BJ (cell line): ENCODE results near the gene FAM114A1. TPM values are rescaled to one million over a fixed set of nuclear protein-coding genes. Genes with fewer than 3 reads are reported as not detected.

ENCODE experiments used
- CTCF ChIA-PET: fragments of 350-600 bp; formaldehyde crosslinking; extraction: SDS; loops from one replicate; lab custom pipeline; 2021; ENCODE audit warnings: antibody characterized with exemption, inconsistent platforms; lab: Yijun Ruan, JAX
- POLR2A ChIA-PET: fragments of 300-600 bp; sonication (Branson Sonifier 250); formaldehyde crosslinking; extraction: SDS; loops from one replicate; lab custom pipeline; 2021; ENCODE audit warnings: antibody characterized with exemption; lab: Charles Lee
- DNase-seq: peaks from one replicate; pipeline ENCODE4 v3.0.0-alpha.2; 2011; ENCODE audit warnings: low read depth
- H3K27me3 ChIP-seq: 2 replicates; pipeline ENCODE4 v1.6.0; 2011; ENCODE audit warnings: low read length; ENCODE audit not compliant: control insufficient read depth, insufficient read depth
- H3K36me3 ChIP-seq: 2 replicates; pipeline ENCODE4 v1.5.1; 2011; ENCODE audit warnings: low read length; ENCODE audit not compliant: control insufficient read depth, insufficient read depth
- H3K4me3 ChIP-seq: 2 replicates; pipeline ENCODE4 v1.5.1; 2011; ENCODE audit warnings: low read depth, mild to moderate bottlenecking, control low read depth, low read length
- CTCF ChIP-seq: IDR thresholded peaks from 2 replicates; pipeline ENCODE4 v1.5.1; 2011; ENCODE audit warnings: low read depth, mild to moderate bottlenecking, control low read depth, inconsistent platforms, low read length, moderate library complexity; ENCODE audit not compliant: insufficient read depth
- polyA plus RNA-seq: library from polyadenylated mRNA; depleted of rRNA; stranded (reverse); fragments of >200 nt; gene quantifications from 2 replicates; pipeline ENCODE4 v1.2.3, GENCODE V29; 2011

The FAM114A1 gene
- polyA plus RNA-seq, 1 experiment, result 184 TPM

DNA sequence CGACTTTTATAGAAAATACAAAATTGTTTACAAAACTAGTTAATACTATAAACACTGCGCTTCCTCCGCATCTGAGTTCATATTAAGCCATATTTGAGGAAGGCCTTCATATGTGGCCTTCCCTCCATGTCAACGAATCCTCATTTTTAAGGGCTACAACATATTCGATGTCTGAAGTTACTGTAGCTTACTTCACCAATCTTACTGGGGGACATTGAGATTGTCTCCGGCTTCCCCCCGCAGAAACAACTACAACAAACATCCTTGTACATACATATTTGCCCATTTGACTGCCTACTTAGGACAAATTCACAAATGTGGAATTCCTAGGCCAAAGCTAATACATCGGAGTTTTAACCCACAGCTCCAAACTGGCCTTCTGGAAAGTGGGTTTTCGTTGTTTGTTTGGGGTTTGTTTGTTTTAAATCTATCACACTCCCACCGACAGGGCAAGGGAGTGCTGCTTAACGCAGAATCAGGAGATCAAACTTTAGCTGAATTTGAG, 581 bp upstream of the FAM114A1 start:
- no peak for DNase-seq
- 0 out of 2 replicates have a peak, but pooled peaks have one; percentile 1 for TF ChIP-seq CTCF
- no peaks in the 10 kb centered on the region for H3K27me3 ChIP-seq
- CTCF ChIA-PET, result interaction anchor here (0.7 to 0.8 kb wide), 2 partner anchors 107 to 268 kb away, joined by 4 read pairs; no protein-coding TSS in a partner anchor
- peaks cover 2% of the 10 kb centered on the region; the same call in 1 of the 2 replicates for H3K36me3 ChIP-seq
- H3K4me3 ChIP-seq, result peak overlapping the region; percentile 37
- POLR2A ChIA-PET, result interaction anchor here (0.6 kb wide), 1 partner anchor 1101 kb away, joined by 3 read pairs; no protein-coding TSS in a partner anchor

GRCh38 chr4:38868059-38868960, 704 bp downstream of the FAM114A1 start:
- ChIA-PET CTCF (no interaction called here), POLR2A (interaction anchor here (0.6 kb wide), 2 partner anchors 83 to 693 kb away, joined by 3 to 4 read pairs; no protein-coding TSS in a partner anchor)
- TF ChIP-seq CTCF, result no peak
- peak overlapping the region; percentile 90 for H3K4me3 ChIP-seq
- no peak for DNase-seq
- peaks cover 2% of the 10 kb centered on the region; the same call in 1 of the 2 replicates for H3K36me3 ChIP-seq
- H3K27me3 ChIP-seq, result no peaks in the 10 kb centered on the region

- H3K36me3 ChIP-seq, result peaks cover 4% of the 10 kb centered on the region; the same call in 1 of the 2 replicates
- ChIA-PET CTCF (no interaction called here), POLR2A (no interaction called here)
- TF ChIP-seq CTCF, result no peak
- no peaks in the 10 kb centered on the region for H3K27me3 ChIP-seq
- H3K4me3 ChIP-seq, result peak overlapping the region; percentile 90
- DNase-seq, result no peak
These were observed 1.9 kb downstream of the FAM114A1 start for GRCh38 chr4:38869511-38869910.

DNA sequence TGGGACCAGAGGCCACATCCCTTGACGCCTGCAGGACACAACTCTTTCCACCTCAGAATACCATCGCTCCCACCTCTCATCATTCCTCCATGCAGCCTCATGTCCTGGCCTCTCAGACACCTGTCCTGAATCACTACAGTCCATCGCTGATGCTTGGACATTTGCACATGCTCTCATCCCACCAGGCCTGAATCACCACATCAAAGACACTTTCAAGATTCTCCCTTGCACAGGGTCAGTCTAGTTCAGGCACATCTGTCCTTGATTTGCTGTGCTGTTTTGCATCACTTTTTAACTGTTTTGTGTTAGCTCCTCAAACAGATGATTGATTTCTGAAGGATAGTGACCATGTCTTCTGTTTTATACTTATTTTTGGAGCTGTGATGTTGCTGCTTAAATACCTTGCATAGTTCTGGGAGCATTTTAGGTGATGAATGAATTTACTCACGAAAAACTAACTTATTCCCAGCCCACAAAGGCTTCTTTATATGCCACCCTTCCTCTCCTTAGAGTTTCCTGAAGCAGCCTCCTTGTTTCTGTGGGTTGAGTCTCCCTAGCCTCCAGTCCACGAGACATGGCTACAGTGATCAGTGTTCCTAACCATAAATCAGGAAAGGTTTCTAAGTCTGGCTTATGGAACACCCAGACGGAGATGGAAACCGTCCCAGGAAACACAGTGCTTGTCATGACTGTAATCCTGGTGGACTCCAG, 2.6 kb downstream of the FAM114A1 start:
- DNase-seq, result no peak
- ChIA-PET CTCF (interaction anchor here (0.6 kb wide), 1 partner anchor 285 kb away, joined by 3 read pairs; no protein-coding TSS in a partner anchor), POLR2A (interaction anchor here (0.6 kb wide), 1 partner anchor 198 kb away, joined by 9 read pairs; no protein-coding TSS in a partner anchor)
- no peak for TF ChIP-seq CTCF
- no peak overlapping the region for H3K4me3 ChIP-seq
- H3K36me3 ChIP-seq, result peaks cover 4% of the 10 kb centered on the region; the same call in 1 of the 2 replicates
- no peaks in the 10 kb centered on the region for H3K27me3 ChIP-seq
